Endothelial cell (in vitro differentiated cells): ENCODE data around the gene GEMIN2. TPM values are rescaled to one million over a fixed set of nuclear protein-coding genes. Genes with fewer than 3 reads are reported as not detected.
"Not testable (repeated sequence)": the region's sequence is repeated elsewhere in the genome, so short reads cannot be mapped to it uniquely, and the experiment has no call there.

Experiments used
- DNase-seq: peaks from one replicate; pipeline ENCODE4 v3.0.0; 2021; ENCODE audit warnings: low spot score
- H3K27ac Mint-ChIP-seq: one replicate; pipeline ENCODE4 v1.8.0; 2021; ENCODE audit warnings: mixed read lengths, inconsistent platforms; ENCODE audit not compliant: unreplicated experiment
- H3K27me3 Mint-ChIP-seq: one replicate; pipeline ENCODE4 v1.8.0; 2021; ENCODE audit warnings: mild to moderate bottlenecking, moderate library complexity, mixed read lengths, inconsistent platforms; ENCODE audit not compliant: unreplicated experiment
- H3K36me3 Mint-ChIP-seq: one replicate; pipeline ENCODE4 v1.8.0; 2021; ENCODE audit warnings: mild to moderate bottlenecking, low read depth, mixed read lengths, inconsistent platforms; ENCODE audit not compliant: unreplicated experiment
- H3K4me1 Mint-ChIP-seq: one replicate; pipeline ENCODE4 v1.8.0; 2021; ENCODE audit warnings: mild to moderate bottlenecking, mixed read lengths, inconsistent platforms; ENCODE audit not compliant: unreplicated experiment
- H3K4me3 Mint-ChIP-seq: one replicate; pipeline ENCODE4 v1.8.0; 2021; ENCODE audit warnings: mild to moderate bottlenecking, mixed read lengths, inconsistent platforms; ENCODE audit not compliant: unreplicated experiment
- H3K9me3 Mint-ChIP-seq: one replicate; pipeline ENCODE4 v1.8.0; 2021; ENCODE audit warnings: mixed read lengths, inconsistent platforms; ENCODE audit not compliant: unreplicated experiment
- CTCF ChIP-seq: fragments of 200-600 bp; sonication (generic); IDR thresholded peaks from one replicate; pipeline ENCODE4 v1.5.0; 2021; ENCODE audit warnings: antibody characterized with exemption; ENCODE audit not compliant: unreplicated experiment
- total RNA-seq: library from RNA; stranded (reverse); fragmentation: NEBNext Ultra II Directional; extraction: Animal tissue kit (Norgen Biotek cat#: 25700); gene quantifications from one replicate; pipeline ENCODE4 v1.2.1, GENCODE V29; 2021; ENCODE audit not compliant: unreplicated experiment

The GEMIN2 gene
- total RNA-seq, 1 donor from 2014 or later: 21.4 TPM

GRCh38 chr14:39113685-39114072 is 444 bp upstream of the GEMIN2 start:
- Mint-ChIP-seq H3K9me3 (no peaks in the 10 kb centered on the region), H3K36me3 (no peaks in the 10 kb centered on the region), H3K27me3 (peaks cover 3% of the 10 kb centered on the region), H3K4me1 (peaks cover 10% of the 10 kb centered on the region), H3K4me3 (peak overlapping the region; percentile 97), H3K27ac (no peak overlapping the region)
- no peak for TF ChIP-seq CTCF
- DNase-seq: no peak

- H3K27me3 Mint-ChIP-seq: no peaks in the 10 kb centered on the region
- H3K4me3 Mint-ChIP-seq: no peak overlapping the region
- H3K27ac Mint-ChIP-seq: no peak overlapping the region
- peaks cover 4% of the 10 kb centered on the region for H3K36me3 Mint-ChIP-seq
- no peak for DNase-seq
- H3K4me1 Mint-ChIP-seq: no peaks in the 10 kb centered on the region
- TF ChIP-seq CTCF: no peak
- H3K9me3 Mint-ChIP-seq: no peaks in the 10 kb centered on the region
These were observed 8.4 kb downstream of the GEMIN2 start for GRCh38 chr14:39122330-39123138.

GRCh38 chr14:39137835-39138234 is 23.7 kb downstream of the GEMIN2 start:
- H3K27ac Mint-ChIP-seq, H3K4me3 Mint-ChIP-seq, H3K9me3 Mint-ChIP-seq, DNase-seq, H3K27me3 Mint-ChIP-seq, H3K4me1 Mint-ChIP-seq: not testable (repeated sequence)
- peaks cover 16% of the 10 kb centered on the region for H3K36me3 Mint-ChIP-seq

GRCh38 chr14:39138440-39138839 is 24.3 kb downstream of the GEMIN2 start:
- no peak overlapping the region for H3K4me3 Mint-ChIP-seq
- H3K27ac Mint-ChIP-seq: peak overlapping the region; percentile 21
- H3K36me3 Mint-ChIP-seq: peaks cover 21% of the 10 kb centered on the region
- H3K9me3 Mint-ChIP-seq: peaks cover 7% of the 10 kb centered on the region
- DNase-seq: no peak
- H3K4me1 Mint-ChIP-seq: no peaks in the 10 kb centered on the region
- peaks cover 4% of the 10 kb centered on the region for H3K27me3 Mint-ChIP-seq
- no peak for TF ChIP-seq CTCF

GRCh38 chr14:39140170-39140569 is 26.0 kb downstream of the GEMIN2 start:
- peaks cover 7% of the 10 kb centered on the region for H3K9me3 Mint-ChIP-seq
- H3K4me1 Mint-ChIP-seq: no peaks in the 10 kb centered on the region
- H3K4me3 Mint-ChIP-seq: no peak overlapping the region
- H3K27ac Mint-ChIP-seq: no peak overlapping the region
- DNase-seq: no peak
- peaks cover 4% of the 10 kb centered on the region for H3K27me3 Mint-ChIP-seq
- no peak for TF ChIP-seq CTCF
- peaks cover 21% of the 10 kb centered on the region for H3K36me3 Mint-ChIP-seq

GRCh38 chr14:39141623-39142022 is 27.5 kb downstream of the GEMIN2 start:
- not testable (repeated sequence) for H3K9me3 Mint-ChIP-seq, DNase-seq, H3K27me3 Mint-ChIP-seq, H3K4me3 Mint-ChIP-seq, H3K4me1 Mint-ChIP-seq, H3K27ac Mint-ChIP-seq
- peaks cover 24% of the 10 kb centered on the region for H3K36me3 Mint-ChIP-seq

GRCh38 chr14:39143226-39143625 is 29.1 kb downstream of the GEMIN2 start:
- DNase-seq, H3K4me1 Mint-ChIP-seq, H3K27ac Mint-ChIP-seq, H3K27me3 Mint-ChIP-seq, H3K9me3 Mint-ChIP-seq: not testable (repeated sequence)
- Mint-ChIP-seq H3K36me3 (peaks cover 37% of the 10 kb centered on the region), H3K4me3 (peak overlapping the region; percentile 63)
